GM12878 (cell line): Measurements from ENCODE around the gene IFNK.

Experiments
- ATF7 ChIP-seq: fragments of 450-650 bp; IDR thresholded peaks from 2 replicates; pipeline ENCODE4 v1.6.1; 2016; ENCODE audit warnings: low read depth, mild to moderate bottlenecking
- EZH2 ChIP-seq: IDR thresholded peaks from 2 replicates; pipeline ENCODE4 v1.6.1; 2012; ENCODE audit warnings: low read depth, mild to moderate bottlenecking, control low read depth, inconsistent platforms, low read length, borderline replicate concordance; ENCODE audit not compliant: control insufficient read depth
- HDAC6 ChIP-seq: fragments of 200-600 bp; sonication (generic); IDR thresholded peaks from one replicate; pipeline ENCODE4 v1.8.0; 2017; ENCODE audit warnings: antibody characterized with exemption; ENCODE audit not compliant: unreplicated experiment
- RFX5 ChIP-seq: IDR thresholded peaks from 2 replicates; pipeline ENCODE4 v1.6.1; 2011; ENCODE audit warnings: low read depth, low read length, improper control_type of control experiment
- YBX1 ChIP-seq: fragments of 450-650 bp; IDR thresholded peaks from 2 replicates; pipeline ENCODE4 v1.6.1; 2016; ENCODE audit warnings: antibody characterized with exemption
- TF ChIP-seq, protein P1 (sequence below), 3 experiments: IDR thresholded peaks in 2 of 3; conservative IDR thresholded peaks in 1 of 3; 2 replicates each; pipeline ENCODE4 v1.5.1; 2011; ENCODE audit warnings: low read depth in 3 of 3, low read length in 3 of 3, mild to moderate bottlenecking in 3 of 3, control low read depth in 2 of 3, moderate library complexity in 2 of 3, inconsistent platforms in 1 of 3, mixed read lengths in 1 of 3; ENCODE audit not compliant: control insufficient read depth in 2 of 3, insufficient read depth in 1 of 3; ENCODE audit errors: extremely low read depth in 1 of 3
- TF ChIP-seq, protein P2 (sequence below): IDR thresholded peaks from 2 replicates; pipeline ENCODE4 v1.6.1; 2012; ENCODE audit warnings: mild to moderate bottlenecking, low read depth, low read length

DNA sequence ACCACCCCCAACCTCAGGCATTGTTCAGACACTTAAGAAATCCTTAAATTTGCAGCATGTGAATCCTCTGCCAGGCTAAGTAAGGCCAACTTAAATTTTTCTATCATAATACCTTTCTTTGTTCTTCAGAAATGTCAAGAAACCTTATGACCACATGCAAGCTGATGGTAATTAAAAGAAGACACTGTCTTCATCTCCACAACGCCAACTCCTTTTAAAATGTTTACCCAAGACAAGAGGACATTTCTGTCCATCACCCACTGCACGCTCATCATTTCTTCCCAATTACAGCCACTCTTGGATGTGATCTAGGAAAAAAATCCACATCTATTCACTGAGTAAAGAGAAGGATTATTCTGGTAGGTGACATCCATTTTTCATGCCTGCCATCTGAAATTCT lies 6.1 kb upstream of the IFNK start:
- TF ChIP-seq HDAC6 (no peak), ATF7 (no peak), YBX1 (no peak), RFX5 (no peak), EZH2 (no peak)
- TF ChIP-seq, protein P1, sequence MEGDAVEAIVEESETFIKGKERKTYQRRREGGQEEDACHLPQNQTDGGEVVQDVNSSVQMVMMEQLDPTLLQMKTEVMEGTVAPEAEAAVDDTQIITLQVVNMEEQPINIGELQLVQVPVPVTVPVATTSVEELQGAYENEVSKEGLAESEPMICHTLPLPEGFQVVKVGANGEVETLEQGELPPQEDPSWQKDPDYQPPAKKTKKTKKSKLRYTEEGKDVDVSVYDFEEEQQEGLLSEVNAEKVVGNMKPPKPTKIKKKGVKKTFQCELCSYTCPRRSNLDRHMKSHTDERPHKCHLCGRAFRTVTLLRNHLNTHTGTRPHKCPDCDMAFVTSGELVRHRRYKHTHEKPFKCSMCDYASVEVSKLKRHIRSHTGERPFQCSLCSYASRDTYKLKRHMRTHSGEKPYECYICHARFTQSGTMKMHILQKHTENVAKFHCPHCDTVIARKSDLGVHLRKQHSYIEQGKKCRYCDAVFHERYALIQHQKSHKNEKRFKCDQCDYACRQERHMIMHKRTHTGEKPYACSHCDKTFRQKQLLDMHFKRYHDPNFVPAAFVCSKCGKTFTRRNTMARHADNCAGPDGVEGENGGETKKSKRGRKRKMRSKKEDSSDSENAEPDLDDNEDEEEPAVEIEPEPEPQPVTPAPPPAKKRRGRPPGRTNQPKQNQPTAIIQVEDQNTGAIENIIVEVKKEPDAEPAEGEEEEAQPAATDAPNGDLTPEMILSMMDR (IDR thresholded peaks at IDR 0.05 in 2 of 3, conservative IDR thresholded peaks at IDR 0.05 in 1 of 3; ENCODE audit: control insufficient read depth in 2 of 3, extremely low read depth in 1 of 3, insufficient read depth in 1 of 3, low read depth in 3 of 3, low read length in 3 of 3) = no peak
- TF ChIP-seq, protein P2, sequence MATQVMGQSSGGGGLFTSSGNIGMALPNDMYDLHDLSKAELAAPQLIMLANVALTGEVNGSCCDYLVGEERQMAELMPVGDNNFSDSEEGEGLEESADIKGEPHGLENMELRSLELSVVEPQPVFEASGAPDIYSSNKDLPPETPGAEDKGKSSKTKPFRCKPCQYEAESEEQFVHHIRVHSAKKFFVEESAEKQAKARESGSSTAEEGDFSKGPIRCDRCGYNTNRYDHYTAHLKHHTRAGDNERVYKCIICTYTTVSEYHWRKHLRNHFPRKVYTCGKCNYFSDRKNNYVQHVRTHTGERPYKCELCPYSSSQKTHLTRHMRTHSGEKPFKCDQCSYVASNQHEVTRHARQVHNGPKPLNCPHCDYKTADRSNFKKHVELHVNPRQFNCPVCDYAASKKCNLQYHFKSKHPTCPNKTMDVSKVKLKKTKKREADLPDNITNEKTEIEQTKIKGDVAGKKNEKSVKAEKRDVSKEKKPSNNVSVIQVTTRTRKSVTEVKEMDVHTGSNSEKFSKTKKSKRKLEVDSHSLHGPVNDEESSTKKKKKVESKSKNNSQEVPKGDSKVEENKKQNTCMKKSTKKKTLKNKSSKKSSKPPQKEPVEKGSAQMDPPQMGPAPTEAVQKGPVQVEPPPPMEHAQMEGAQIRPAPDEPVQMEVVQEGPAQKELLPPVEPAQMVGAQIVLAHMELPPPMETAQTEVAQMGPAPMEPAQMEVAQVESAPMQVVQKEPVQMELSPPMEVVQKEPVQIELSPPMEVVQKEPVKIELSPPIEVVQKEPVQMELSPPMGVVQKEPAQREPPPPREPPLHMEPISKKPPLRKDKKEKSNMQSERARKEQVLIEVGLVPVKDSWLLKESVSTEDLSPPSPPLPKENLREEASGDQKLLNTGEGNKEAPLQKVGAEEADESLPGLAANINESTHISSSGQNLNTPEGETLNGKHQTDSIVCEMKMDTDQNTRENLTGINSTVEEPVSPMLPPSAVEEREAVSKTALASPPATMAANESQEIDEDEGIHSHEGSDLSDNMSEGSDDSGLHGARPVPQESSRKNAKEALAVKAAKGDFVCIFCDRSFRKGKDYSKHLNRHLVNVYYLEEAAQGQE = no peak
